Endothelial cell of umbilical vein (primary cell): ENCODE measurements around the gene SLC16A2. TPM values are rescaled to one million over a fixed set of nuclear protein-coding genes. Genes with fewer than 3 reads are reported as not detected.

Source experiments
- BruUV-seq: library from RNA; stranded (reverse); fragments of 400-500 nt; replicated peaks from 2 replicates; lab custom pipeline; 2021; lab: Mats Ljungman, UMichigan
- CTCF ChIA-PET: fragments of 300-600, 350-600 bp; sonication (Branson Sonifier 250); formaldehyde crosslinking; loops from one replicate; lab custom pipeline; 2021; ENCODE audit warnings: antibody characterized with exemption, inconsistent platforms; lab: Charles Lee
- POLR2A ChIA-PET: fragments of 300-600, 350-600 bp; sonication (Branson Sonifier 250); formaldehyde crosslinking; loops from one replicate; lab custom pipeline; 2021; ENCODE audit warnings: antibody characterized with exemption, inconsistent platforms; lab: Charles Lee
- DNase-seq: peaks from one replicate; pipeline ENCODE4 v3.0.0-alpha.2; 2011; ENCODE audit warnings: low read depth, low spot score
- FAIRE-seq: peaks from 2 replicates; lab custom pipeline; 2011; peaks lifted over from hg19 to GRCh38; lab: Jason Lieb, UNC
- H2AFZ ChIP-seq: 2 replicates; pipeline ENCODE4 v1.6.0; 2012; ENCODE audit warnings: low read depth, low read length, control low read depth, inconsistent platforms
- H3K27ac ChIP-seq: 2 replicates; pipeline ENCODE4 v1.5.1; 2011; ENCODE audit warnings: low read depth, mild to moderate bottlenecking, control low read depth, low read length, moderate library complexity; ENCODE audit not compliant: insufficient read depth
- H3K27me3 ChIP-seq, 2 experiments: 2 replicates each; pipeline versions ENCODE4 v1.6.0 to v1.6.1; 2011; ENCODE audit warnings: low read length in 2 of 2, mixed read lengths in 1 of 2; ENCODE audit not compliant: control insufficient read depth in 2 of 2, insufficient read depth in 2 of 2
- H3K36me3 ChIP-seq, 2 experiments: 2 replicates in 1 of 2; 3 replicates in 1 of 2; pipeline ENCODE4 v1.5.1; 2011; ENCODE audit warnings: low read length in 2 of 2, mild to moderate bottlenecking in 1 of 2, moderate library complexity in 1 of 2; ENCODE audit not compliant: control insufficient read depth in 2 of 2, insufficient read depth in 2 of 2; ENCODE audit errors: extremely low read depth in 1 of 2
- H3K4me1 ChIP-seq: 3 replicates; pipeline ENCODE4 v1.5.1; 2011; ENCODE audit warnings: mild to moderate bottlenecking, low read length; ENCODE audit not compliant: control insufficient read depth, insufficient read depth; ENCODE audit errors: extremely low read depth
- H3K4me2 ChIP-seq: 2 replicates; pipeline ENCODE4 v1.6.1; 2011; ENCODE audit warnings: low read length, control low read depth, mixed read lengths; ENCODE audit not compliant: insufficient read depth
- H3K4me3 ChIP-seq, 3 experiments: fragments of 200-600 bp in 1 of 3; sonication (generic), shearing (Covaris generic) in 1 of 3; replicated peaks in 1 of 3; 2 replicates each; pipeline ENCODE4 v1.5.1; 2011 to 2016; ENCODE audit warnings: control low read depth in 3 of 3, low read length in 3 of 3, mild to moderate bottlenecking in 2 of 3, inconsistent platforms in 1 of 3, low read depth in 1 of 3, moderate library complexity in 1 of 3; ENCODE audit not compliant: insufficient read depth in 1 of 3
- H3K79me2 ChIP-seq: 2 replicates; pipeline ENCODE4 v1.6.0; 2012; ENCODE audit warnings: low read length, inconsistent platforms; ENCODE audit not compliant: control insufficient read depth, insufficient read depth
- H3K9ac ChIP-seq: replicated peaks from 2 replicates; pipeline ENCODE3; 2011; ENCODE audit warnings: low read length, control low read depth; ENCODE audit not compliant: insufficient read depth; ENCODE audit errors: extremely low read depth
- H3K9me1 ChIP-seq: replicated peaks from 3 replicates; pipeline ENCODE4 v1.6.0; 2011; ENCODE audit warnings: mild to moderate bottlenecking, low read length; ENCODE audit not compliant: control insufficient read depth, insufficient read depth; ENCODE audit errors: extremely low read depth
- H3K9me3 ChIP-seq: replicated peaks from 2 replicates; pipeline ENCODE4 v1.5.1; 2012; ENCODE audit warnings: low read length, inconsistent platforms; ENCODE audit not compliant: control insufficient read depth, insufficient read depth
- H4K20me1 ChIP-seq: replicated peaks from 2 replicates; pipeline ENCODE3; 2011; ENCODE audit warnings: mild to moderate bottlenecking, low read length; ENCODE audit not compliant: control insufficient read depth, insufficient read depth; ENCODE audit errors: extremely low read depth
- CTCF ChIP-seq, 2 donors: IDR thresholded peaks; 1 replicate in 1 of 2; 2 replicates in 1 of 2; pipeline ENCODE4 v1.5.1; 2011; ENCODE audit warnings: low read length in 2 of 2, mild to moderate bottlenecking in 2 of 2, moderate library complexity in 2 of 2, control low read depth in 1 of 2, inconsistent platforms in 1 of 2, low read depth in 1 of 2; ENCODE audit not compliant: insufficient read depth in 1 of 2; ENCODE audit errors: extremely low read depth in 1 of 2
- EZH2 ChIP-seq: IDR thresholded peaks from 2 replicates; pipeline ENCODE4 v1.6.1; 2012; ENCODE audit warnings: borderline replicate concordance, low read depth, mild to moderate bottlenecking, moderate library complexity, low read length, inconsistent platforms; ENCODE audit not compliant: severe bottlenecking
- FOS ChIP-seq: IDR thresholded peaks from 2 replicates; pipeline ENCODE4 v1.6.1; 2011; ENCODE audit warnings: mild to moderate bottlenecking, low read length, moderate library complexity, borderline replicate concordance; ENCODE audit not compliant: insufficient read depth
- GATA2 ChIP-seq: IDR thresholded peaks from 2 replicates; pipeline ENCODE4 v1.7.0; 2011; ENCODE audit warnings: low read depth, mild to moderate bottlenecking, moderate library complexity, mixed read lengths, low read length; ENCODE audit not compliant: insufficient read length, insufficient read depth
- JUN ChIP-seq: IDR thresholded peaks from 2 replicates; pipeline ENCODE4 v1.6.1; 2011; ENCODE audit warnings: borderline replicate concordance, low read depth; ENCODE audit not compliant: insufficient read length, insufficient read depth
- MAX ChIP-seq: IDR thresholded peaks from 2 replicates; pipeline ENCODE4 v1.6.1; 2011; ENCODE audit not compliant: insufficient read depth, insufficient read length
- MYC ChIP-seq: IDR thresholded peaks from one replicate; pipeline ENCODE4 v1.6.1; 2011; ENCODE audit warnings: mild to moderate bottlenecking, low read depth, low read length
- POLR2AphosphoS5 ChIP-seq: IDR thresholded peaks from 2 replicates; pipeline ENCODE4 v1.6.1; 2012; ENCODE audit warnings: low read depth, mild to moderate bottlenecking, control low read depth, low read length, moderate library complexity; ENCODE audit not compliant: insufficient read depth
- dilution Hi-C: fragments of 300-500 bp; cut with MboI; formaldehyde crosslinking; loops from one replicate; pipeline ENCODE4 v1.15.0; 2019; ENCODE audit warnings: low sequenced_read_pairs; ENCODE audit not compliant: extremely low pct_ligation_motif_present
- intact Hi-C: fragments of 100-400 bp; cut with micrococcal nuclease; formaldehyde crosslinking; loops from one replicate; pipeline ENCODE4 v1.10.0; 2022
- polyA plus RNA-seq, 4 experiments: library from polyadenylated mRNA; depleted of rRNA in 3 of 4; stranded (reverse) in 3 of 4; unstranded in 1 of 4; fragments of >200 nt; gene quantifications; 2 replicates each; pipeline versions ENCODE4 v1.2.1 to v1.2.3, GENCODE V29; 2011 to 2012; ENCODE audit warnings: missing spikeins in 1 of 4
- total RNA-seq: library from RNA; stranded (reverse); gene quantifications from 2 replicates; pipeline ENCODE4 v1.2.3, GENCODE V29; 2021

The SLC16A2 gene
- total and polyA plus RNA-seq, 2 donors (not counting 3 experiments of a cell fraction or from before 2014, with no cell fraction given): 3.1 to 3.6 TPM

DNA sequence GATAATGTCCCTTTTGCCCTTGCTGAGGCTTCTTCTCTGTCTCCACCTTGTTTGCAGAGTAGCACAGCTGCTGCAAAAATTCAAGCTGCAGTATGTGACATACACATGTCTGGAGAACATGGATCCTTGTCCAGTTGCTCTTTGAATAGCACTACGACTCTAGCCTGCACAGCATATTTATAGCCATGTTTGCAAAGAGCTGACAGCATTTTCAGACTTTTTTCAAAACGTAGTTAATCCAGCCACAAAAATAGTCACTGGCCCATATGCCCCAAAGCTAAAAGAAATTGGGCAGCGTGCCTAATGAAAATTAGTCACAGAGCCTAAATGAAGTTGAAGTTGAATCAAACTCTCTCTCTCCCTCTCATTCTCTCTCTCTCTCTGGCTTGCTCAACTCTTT lies 17.5 kb downstream of the SLC16A2 start:
- H2AFZ ChIP-seq: no peak overlapping the region
- FAIRE-seq (no peak), DNase-seq (no peak)
- no peaks in the 10 kb centered on the region for H3K79me2 ChIP-seq
- CTCF ChIA-PET: no interaction called here
- H3K36me3 ChIP-seq: no peaks in the 10 kb centered on the region
- H3K4me2 ChIP-seq: no peak overlapping the region
- no peak overlapping the region for H3K4me3 ChIP-seq
- POLR2A ChIA-PET: no interaction called here
- no peaks in the 10 kb centered on the region for H3K27me3 ChIP-seq
- dilution Hi-C loops (no loop called here), intact Hi-C loops (no loop called here)
- H3K4me1 ChIP-seq: no peaks in the 10 kb centered on the region
- no peak overlapping the region for H3K9ac ChIP-seq
- no TSS peak for BruUV-seq
- no peak for TF ChIP-seq FOS
- TF ChIP-seq MYC: no peak
- TF ChIP-seq MAX: no peak
- no peak for TF ChIP-seq GATA2
- TF ChIP-seq EZH2: no peak
- TF ChIP-seq CTCF (IDR thresholded peaks at IDR 0.05; ENCODE audit: extremely low read depth in 1 of 2, insufficient read depth in 1 of 2, low read depth in 1 of 2, low read length in 2 of 2): no peak
- TF ChIP-seq POLR2AphosphoS5: no peak
- TF ChIP-seq JUN: no peak
- no peak overlapping the region for H3K27ac ChIP-seq
- H3K9me3 ChIP-seq: no peaks in the 10 kb centered on the region
- no peaks in the 10 kb centered on the region for H3K9me1 ChIP-seq
- no peaks in the 10 kb centered on the region for H4K20me1 ChIP-seq
